ENCODE data around the gene OPCML. TPM values are rescaled to one million over a fixed set of nuclear protein-coding genes. Genes with fewer than 3 reads are reported as not detected.

OPCML gene
- total and polyA plus RNA-seq, 4 donors, result under 0.01 to 0.01 TPM; not detected in 2

GRCh38 chr11:132961453-132961852 lies 570.8 kb downstream of the OPCML start:
- TF ChIP-seq SP1 (IDR thresholded peaks at IDR 0.05), result no peak
- no peak for TF ChIP-seq YY1 (IDR thresholded peaks at IDR 0.05)
- TF ChIP-seq HNF4G (IDR thresholded peaks at IDR 0.05), result no peak
- no peak for TF ChIP-seq RXRA (IDR thresholded peaks at IDR 0.05)
- TF ChIP-seq FOXA2 (IDR thresholded peaks at IDR 0.05), result no peak
- TF ChIP-seq TAF1 (conservative IDR thresholded peaks at IDR 0.05), result no peak
- TF ChIP-seq CTCF (IDR thresholded peaks at IDR 0.05; ENCODE audit: low read depth, low read length, missing input control), result no peak
- no peak for TF ChIP-seq NR2F2 (IDR thresholded peaks at IDR 0.05)
- no peak for TF ChIP-seq RAD21 (IDR thresholded peaks at IDR 0.05)
- TF ChIP-seq EGR1 (IDR thresholded peaks at IDR 0.05; ENCODE audit: low read depth in 2 of 2), result no peak
- no peak for TF ChIP-seq ATF3 (IDR thresholded peaks at IDR 0.05)
- TF ChIP-seq FOXA1 (IDR thresholded peaks at IDR 0.05), result no peak
- no peak for TF ChIP-seq REST (IDR thresholded peaks at IDR 0.05)
- TF ChIP-seq GABPA (IDR thresholded peaks at IDR 0.05 in 1 of 2, conservative IDR thresholded peaks at IDR 0.05 in 1 of 2), result no peak
- no peak for TF ChIP-seq ZBTB33 (IDR thresholded peaks at IDR 0.05)
- TF ChIP-seq JUND (IDR thresholded peaks at IDR 0.05), result no peak
- Histone ChIP-seq H3K27ac (ENCODE audit: low read depth in 1 of 2, low read length in 2 of 2) (no peak overlapping the region), H3K36me3 (ENCODE audit: control insufficient read depth in 4 of 4, insufficient read depth in 3 of 4, low read depth in 1 of 4, low read length in 3 of 4) (no peaks in the 10 kb centered on the region), H3K9ac (ENCODE audit: low read depth in 1 of 2, low read length in 2 of 2) (no peak overlapping the region), H3K9me3 (ENCODE audit: control insufficient read depth in 4 of 4, low read length in 3 of 4) (no peaks in the 10 kb centered on the region), H3K27me3 (ENCODE audit: control insufficient read depth in 4 of 4, insufficient read depth in 4 of 4, low read length in 3 of 4) (peaks cover 0 to 10% (median 0%) of the 10 kb centered on the region in 4 donors), H3K4me1 (ENCODE audit: control insufficient read depth in 4 of 4, insufficient read depth in 4 of 4, low read length in 3 of 4) (no peaks in the 10 kb centered on the region), H3K4me3 (ENCODE audit: low read depth in 1 of 3, low read length in 3 of 3) (no peak overlapping the region)
- DNase-seq (ENCODE audit: low spot score), result no peak
- WGBS, result 82% methylated on average over 5 of the region's 5 CpGs
